HS-27A (cell line): ENCODE measurements around the gene SORCS2.

Experiments used
- DNase-seq: peaks from one replicate; pipeline ENCODE4 v3.0.0-alpha.2; 2012; ENCODE audit warnings: low read depth, missing footprints

SORCS2 gene

GRCh38 chr4:7747566-7747965, 555.2 kb downstream of the SORCS2 start:
- DNase-seq, result no peak

- no peak for DNase-seq
Measured at GRCh38 chr4:7750523-7750922, 558.2 kb downstream of the SORCS2 start.

- DNase-seq, result no peak
Measured at GRCh38 chr4:7750972-7751371, 558.6 kb downstream of the SORCS2 start.

- DNase-seq, result no peak
Measured at GRCh38 chr4:7752649-7753048, 560.3 kb downstream of the SORCS2 start.

- DNase-seq, result no peak
Measured at GRCh38 chr4:7753271-7753670, 560.9 kb downstream of the SORCS2 start.

GRCh38 chr4:7753931-7754465, 561.7 kb downstream of the SORCS2 start:
- DNase-seq, result no peak

GRCh38 chr4:7754565-7755262, 562.4 kb downstream of the SORCS2 start:
- DNase-seq, result no peak

- no peak for DNase-seq
Measured at GRCh38 chr4:7755561-7755960, 563.2 kb downstream of the SORCS2 start.

- no peak for DNase-seq
Measured at GRCh38 chr4:7756071-7756470, 563.7 kb downstream of the SORCS2 start.

- no peak for DNase-seq
Measured at GRCh38 chr4:7756561-7757355, 564.4 kb downstream of the SORCS2 start.

- DNase-seq, result no peak
Measured at GRCh38 chr4:7757501-7758471, 565.4 kb downstream of the SORCS2 start.

- DNase-seq, result no peak
Measured at GRCh38 chr4:7758476-7758875, 566.1 kb downstream of the SORCS2 start.

GRCh38 chr4:7759216-7759615, 566.9 kb downstream of the SORCS2 start:
- DNase-seq, result no peak

- no peak for DNase-seq
Measured at GRCh38 chr4:7759635-7760034, 567.3 kb downstream of the SORCS2 start.

- no peak for DNase-seq
Measured at GRCh38 chr4:7760228-7760627, 567.9 kb downstream of the SORCS2 start.

- no peak for DNase-seq
Measured at GRCh38 chr4:7760706-7761105, 568.4 kb downstream of the SORCS2 start.

- DNase-seq, result no peak
Measured at GRCh38 chr4:7761312-7761711, 569.0 kb downstream of the SORCS2 start.

- no peak for DNase-seq
Measured at GRCh38 chr4:7761720-7762119, 569.4 kb downstream of the SORCS2 start.

GRCh38 chr4:7762376-7763030, 570.2 kb downstream of the SORCS2 start:
- no peak for DNase-seq

GRCh38 chr4:7763106-7763505, 570.8 kb downstream of the SORCS2 start:
- no peak for DNase-seq

GRCh38 chr4:7763788-7764187, 571.5 kb downstream of the SORCS2 start:
- no peak for DNase-seq

- no peak for DNase-seq
Measured at GRCh38 chr4:7764466-7764865, 572.1 kb downstream of the SORCS2 start.
